ENCODE data around the gene PFDN1. TPM values are rescaled to one million over a fixed set of nuclear protein-coding genes. Genes with fewer than 3 reads are reported as not detected.

The PFDN1 gene
- total RNA-seq, 4 donors from 2014 or later: 42.7 to 102 (median 70.9) TPM

DNA sequence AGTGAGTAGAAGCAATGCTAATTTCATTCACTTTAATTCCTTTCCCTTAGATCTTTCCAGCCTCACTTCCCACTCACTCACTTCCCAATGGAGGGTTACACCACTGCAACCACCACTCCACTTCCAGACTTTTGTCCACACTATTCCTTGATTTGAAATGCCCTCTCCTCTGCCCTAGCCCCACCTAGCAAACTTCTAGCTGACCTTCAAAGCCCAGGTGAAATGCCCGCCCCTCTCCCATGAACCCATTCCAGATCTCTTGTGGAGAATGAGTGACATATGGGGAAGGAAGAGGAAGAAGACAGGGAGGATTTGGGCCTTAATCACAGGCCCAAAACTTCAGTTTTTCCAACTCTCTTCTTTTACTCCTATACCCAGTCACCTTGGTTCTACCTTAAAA is 37.1 kb downstream of the PFDN1 start:
- intact Hi-C loops (cut with DNase I; ENCODE audit: low total_unique reads): no loop called here
- Histone ChIP-seq H3K27me3 (no peaks in the 10 kb centered on the region), H3K36me3 (no peaks in the 10 kb centered on the region), H3K27ac (no peak overlapping the region), H3K4me3 (no peak overlapping the region), H3K4me1 (peaks cover 0 to 5% of the 10 kb centered on the region in 2 donors), H3K9me3 (no peaks in the 10 kb centered on the region)
- DNase-seq: no peak
- no peak for TF ChIP-seq POLR2A (IDR thresholded peaks at IDR 0.05)
- TF ChIP-seq, protein P1, sequence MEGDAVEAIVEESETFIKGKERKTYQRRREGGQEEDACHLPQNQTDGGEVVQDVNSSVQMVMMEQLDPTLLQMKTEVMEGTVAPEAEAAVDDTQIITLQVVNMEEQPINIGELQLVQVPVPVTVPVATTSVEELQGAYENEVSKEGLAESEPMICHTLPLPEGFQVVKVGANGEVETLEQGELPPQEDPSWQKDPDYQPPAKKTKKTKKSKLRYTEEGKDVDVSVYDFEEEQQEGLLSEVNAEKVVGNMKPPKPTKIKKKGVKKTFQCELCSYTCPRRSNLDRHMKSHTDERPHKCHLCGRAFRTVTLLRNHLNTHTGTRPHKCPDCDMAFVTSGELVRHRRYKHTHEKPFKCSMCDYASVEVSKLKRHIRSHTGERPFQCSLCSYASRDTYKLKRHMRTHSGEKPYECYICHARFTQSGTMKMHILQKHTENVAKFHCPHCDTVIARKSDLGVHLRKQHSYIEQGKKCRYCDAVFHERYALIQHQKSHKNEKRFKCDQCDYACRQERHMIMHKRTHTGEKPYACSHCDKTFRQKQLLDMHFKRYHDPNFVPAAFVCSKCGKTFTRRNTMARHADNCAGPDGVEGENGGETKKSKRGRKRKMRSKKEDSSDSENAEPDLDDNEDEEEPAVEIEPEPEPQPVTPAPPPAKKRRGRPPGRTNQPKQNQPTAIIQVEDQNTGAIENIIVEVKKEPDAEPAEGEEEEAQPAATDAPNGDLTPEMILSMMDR (IDR thresholded peaks at IDR 0.05): no peak

DNA sequence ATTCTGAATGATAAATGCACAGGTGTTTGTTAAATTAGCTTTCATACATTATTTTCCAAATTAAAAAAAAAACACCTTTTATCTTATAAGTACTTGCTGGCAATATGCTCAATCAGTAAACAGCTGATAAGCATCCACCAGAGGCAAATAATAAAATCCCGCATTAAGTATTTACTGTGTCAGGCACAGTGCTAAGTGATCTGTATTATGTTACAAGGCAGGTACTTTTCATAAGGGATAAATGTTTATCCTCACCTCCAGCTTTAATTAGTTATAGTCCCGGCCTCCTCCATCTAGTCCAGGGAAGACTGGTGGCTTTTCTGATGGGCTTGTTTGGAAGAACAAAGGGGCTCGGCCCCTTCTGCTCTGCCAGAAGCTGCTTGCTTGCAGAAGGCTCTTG is 40.1 kb downstream of the PFDN1 start:
- H3K4me1 ChIP-seq: peaks cover 0 to 5% of the 10 kb centered on the region in 2 donors
- H3K36me3 ChIP-seq: no peaks in the 10 kb centered on the region
- TF ChIP-seq POLR2A (IDR thresholded peaks at IDR 0.05): no peak
- TF ChIP-seq, protein P1 (IDR thresholded peaks at IDR 0.05): no peak
- DNase-seq: no peak
- H3K27me3 ChIP-seq: no peaks in the 10 kb centered on the region
- intact Hi-C loops (cut with DNase I; ENCODE audit: low total_unique reads): no loop called here
- no peak overlapping the region for H3K27ac ChIP-seq
- no peaks in the 10 kb centered on the region for H3K9me3 ChIP-seq
- H3K4me3 ChIP-seq: no peak overlapping the region

DNA sequence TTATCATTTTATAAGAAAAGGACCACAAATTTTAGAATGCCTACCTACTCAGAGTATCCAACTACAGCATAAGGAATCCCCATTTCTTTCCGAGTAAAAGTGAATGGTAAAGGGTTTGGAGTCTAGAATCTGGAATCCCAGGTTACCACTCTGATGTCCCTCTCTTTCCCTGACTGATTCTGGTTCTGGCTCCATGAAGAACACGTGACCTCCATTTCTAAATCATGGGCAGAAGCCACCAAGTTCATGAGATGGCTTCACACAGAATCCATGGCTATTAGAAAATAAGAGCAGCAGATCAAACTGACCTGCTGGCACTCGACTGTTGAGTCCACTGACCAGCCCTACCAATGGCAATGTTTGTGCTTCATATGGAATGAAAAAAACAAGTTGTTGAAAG is 40.7 kb downstream of the PFDN1 start:
- H3K36me3 ChIP-seq: no peaks in the 10 kb centered on the region
- peak overlapping the region; percentile 80 to 88 for H3K27ac ChIP-seq
- H3K4me1 ChIP-seq: peaks cover 0 to 5% of the 10 kb centered on the region in 2 donors
- no peak overlapping the region for H3K4me3 ChIP-seq
- H3K9me3 ChIP-seq: no peaks in the 10 kb centered on the region
- no peak for TF ChIP-seq POLR2A (IDR thresholded peaks at IDR 0.05)
- TF ChIP-seq, protein P1 (IDR thresholded peaks at IDR 0.05): no peak
- intact Hi-C loops (cut with DNase I; ENCODE audit: low total_unique reads): no loop called here
- H3K27me3 ChIP-seq: no peaks in the 10 kb centered on the region
- no peak for DNase-seq

DNA sequence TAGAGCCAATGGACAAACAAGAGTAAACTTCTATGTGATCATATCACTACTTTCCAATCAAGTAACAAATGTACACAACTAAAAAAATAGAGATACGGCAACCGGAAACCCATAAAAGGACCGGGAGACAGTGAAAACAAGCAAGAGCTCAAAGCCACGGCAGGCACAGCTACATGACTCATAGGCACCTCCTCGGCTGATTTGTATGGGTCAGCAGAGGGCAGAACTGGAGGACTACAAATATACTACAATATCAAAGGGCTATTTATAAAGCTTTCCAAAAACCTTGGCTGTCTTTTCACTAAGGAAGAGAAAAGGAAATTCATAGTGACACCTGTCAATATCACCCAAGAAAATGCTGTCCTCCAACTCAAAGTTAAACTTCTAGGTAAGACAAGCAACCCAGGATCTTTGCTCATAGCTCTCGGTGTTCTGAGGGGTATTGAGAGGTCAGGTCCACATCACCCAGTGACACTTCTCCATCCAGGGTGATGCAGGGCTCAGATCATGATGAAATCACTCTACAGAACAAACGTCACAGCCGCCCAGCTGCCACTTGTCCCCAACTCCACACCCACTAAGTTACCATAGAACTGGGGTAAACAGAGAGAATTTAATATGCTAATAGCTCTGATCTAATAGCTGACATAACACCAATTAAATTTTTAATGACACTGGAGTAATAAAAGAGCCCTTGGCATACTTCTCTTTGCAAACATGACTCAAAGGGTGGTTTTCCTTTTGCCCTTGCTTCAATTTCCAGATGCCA is 41.3 kb downstream of the PFDN1 start:
- Histone ChIP-seq H3K4me3 (peak overlapping the region in 1 of 2 donors; percentile 13), H3K27me3 (no peaks in the 10 kb centered on the region), H3K36me3 (no peaks in the 10 kb centered on the region), H3K27ac (peak overlapping the region; percentile 80 to 88), H3K9me3 (no peaks in the 10 kb centered on the region), H3K4me1 (peaks cover 0 to 5% of the 10 kb centered on the region in 2 donors)
- intact Hi-C loops (cut with DNase I; ENCODE audit: low total_unique reads): no loop called here
- DNase-seq: peak; percentile 61 to 87
- no peak for TF ChIP-seq POLR2A (IDR thresholded peaks at IDR 0.05)
- TF ChIP-seq, protein P1 (IDR thresholded peaks at IDR 0.05): peak in 1 of 4 experiments; percentile 22

DNA sequence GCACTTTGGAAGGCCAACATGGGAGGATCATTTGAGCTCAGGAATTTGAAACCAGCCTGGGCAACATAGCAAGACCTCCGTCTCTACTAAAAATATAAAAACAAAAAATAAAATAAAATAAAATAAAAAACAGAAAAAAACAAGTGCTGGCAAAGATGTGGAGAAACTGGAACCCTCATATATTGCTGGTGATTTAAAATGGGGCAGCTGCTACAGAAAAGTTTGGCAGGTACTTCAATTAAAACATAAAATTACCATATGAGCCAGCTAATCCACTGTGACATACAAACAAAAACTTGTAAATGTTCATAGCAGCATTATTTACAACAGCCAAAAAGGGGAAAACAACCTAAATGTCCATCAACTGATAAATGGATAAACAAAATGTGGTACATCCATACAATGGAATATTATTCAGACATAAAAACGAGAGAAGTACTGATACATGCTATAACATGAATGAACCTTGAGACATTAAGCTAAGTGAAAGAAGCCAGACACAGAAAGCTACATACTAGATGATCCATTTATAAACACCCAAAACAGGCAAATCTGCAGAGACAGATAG is 42.7 kb downstream of the PFDN1 start:
- Histone ChIP-seq H3K36me3 (no peaks in the 10 kb centered on the region), H3K4me3 (no peak overlapping the region), H3K27ac (peak overlapping the region in 1 of 2 donors; percentile 88), H3K9me3 (no peaks in the 10 kb centered on the region), H3K27me3 (no peaks in the 10 kb centered on the region), H3K4me1 (peaks cover 0 to 5% of the 10 kb centered on the region in 2 donors)
- no peak for DNase-seq
- intact Hi-C loops (cut with DNase I; ENCODE audit: low total_unique reads): no loop called here
- no peak for TF ChIP-seq POLR2A (IDR thresholded peaks at IDR 0.05)
- TF ChIP-seq, protein P1 (IDR thresholded peaks at IDR 0.05): no peak

Data from uterus (tissue), 4 donors.